ENCODE results near the gene CLPSL1. TPM values are rescaled to one million over a fixed set of nuclear protein-coding genes. Genes with fewer than 3 reads are reported as not detected.

Gene CLPSL1
- total RNA-seq, 1 donor from 2014 or later, result not detected

GRCh38 chr6:35829306-35829705, 48.5 kb downstream of the CLPSL1 start:
- intact Hi-C loops (cut with micrococcal nuclease), result no loop called here
- H3K9me3 Mint-ChIP-seq, result no peaks in the 10 kb centered on the region
- no peak overlapping the region for H3K27ac Mint-ChIP-seq
- H3K4me3 Mint-ChIP-seq, result no peak overlapping the region
- peaks cover 18% of the 10 kb centered on the region for H3K36me3 Mint-ChIP-seq (ENCODE audit: low read depth)
- peaks cover 3% of the 10 kb centered on the region for H3K27me3 Mint-ChIP-seq
- DNase-seq, result no peak
- no peaks in the 10 kb centered on the region for H3K4me1 Mint-ChIP-seq

GRCh38 chr6:35831257-35832007, 50.6 kb downstream of the CLPSL1 start:
- Mint-ChIP-seq H3K27me3 (no peaks in the 10 kb centered on the region), H3K4me3 (no peak overlapping the region), H3K36me3 (ENCODE audit: low read depth) (peaks cover 33% of the 10 kb centered on the region), H3K27ac (no peak overlapping the region), H3K9me3 (no peaks in the 10 kb centered on the region), H3K4me1 (no peaks in the 10 kb centered on the region)
- intact Hi-C loops (cut with micrococcal nuclease), result no loop called here
- DNase-seq, result no peak

GRCh38 chr6:35833536-35833935, 52.7 kb downstream of the CLPSL1 start:
- intact Hi-C loops (cut with micrococcal nuclease), result no loop called here
- no peak overlapping the region for H3K4me3 Mint-ChIP-seq
- H3K9me3 Mint-ChIP-seq, result no peaks in the 10 kb centered on the region
- no peaks in the 10 kb centered on the region for H3K4me1 Mint-ChIP-seq
- H3K36me3 Mint-ChIP-seq (ENCODE audit: low read depth), result peaks cover 44% of the 10 kb centered on the region
- no peaks in the 10 kb centered on the region for H3K27me3 Mint-ChIP-seq
- no peak for DNase-seq
- H3K27ac Mint-ChIP-seq, result no peak overlapping the region

Other genes with a start within 250 kb of the CLPSL1 start
- gene FKBP5, start 92.1 kb upstream of the CLPSL1 start, total RNA-seq, result 85.0 and 85.1 TPM in 2 replicates
- gene ARMC12, start 44.0 kb upstream of the CLPSL1 start, total RNA-seq, result 0.58 and 0.64 TPM in 2 replicates
- not detected in 2 replicates for gene CLPSL2, start 4.4 kb upstream of the CLPSL1 start, total RNA-seq
- gene CLPS, start 16.3 kb downstream of the CLPSL1 start, total RNA-seq, result not detected in 2 replicates
- gene LHFPL5, start 24.3 kb downstream of the CLPSL1 start, total RNA-seq, result not detected in 2 replicates
- 162 and 163 TPM in 2 replicates for gene SRPK1, start 140.1 kb downstream of the CLPSL1 start, total RNA-seq
- gene SLC26A8, start 243.6 kb downstream of the CLPSL1 start, total RNA-seq, result not detected in 2 replicates
- gene MAPK14, start 246.8 kb downstream of the CLPSL1 start, total RNA-seq, result 40.9 and 42.5 TPM in 2 replicates

Data from activated CD4-positive, alpha-beta T cell treated with anti-CD3 and anti-CD28 coated beads, Interleukin-2, amount 10 ng/mL, durations not matched to agents 24 days and 14 days (primary cell).